Omental fat pad (tissue), 4 donors: ENCODE results near the gene ATP13A3. TPM values are rescaled to one million over a fixed set of nuclear protein-coding genes. Genes with fewer than 3 reads are reported as not detected.
"Not testable (repeated sequence)": the region's sequence is repeated elsewhere in the genome, so short reads cannot be mapped to it uniquely, and the experiment has no call there.

Experiments
- ATAC-seq: fragments of 150-250 bp; one replicate; pipeline ENCODE4 v1.9.1; 2016; ENCODE audit warnings: mild to moderate bottlenecking, moderate library complexity; ENCODE audit not compliant: low FRiP score
- DNase-seq: peaks from one replicate; pipeline ENCODE4 v3.0.0-alpha.2; 2019; ENCODE audit warnings: low spot score
- total RNA-seq, 4 donors: library from RNA; depleted of rRNA; stranded (reverse); fragments of >200 nt; gene quantifications; one replicate each; pipeline ENCODE4 v1.1.0, GENCODE V29; 2016
- TF ChIP-seq, protein P1 (sequence below), 3 donors: fragments of 450-650 bp; IDR thresholded peaks; one replicate each; pipeline ENCODE4 v1.5.1; 2016 to 2017; ENCODE audit warnings: antibody characterized with exemption in 3 of 3, mild to moderate bottlenecking in 3 of 3, moderate library complexity in 2 of 3

Gene ATP13A3
- total RNA-seq, 4 donors from 2014 or later = 124 to 638 (median 294) TPM

DNA sequence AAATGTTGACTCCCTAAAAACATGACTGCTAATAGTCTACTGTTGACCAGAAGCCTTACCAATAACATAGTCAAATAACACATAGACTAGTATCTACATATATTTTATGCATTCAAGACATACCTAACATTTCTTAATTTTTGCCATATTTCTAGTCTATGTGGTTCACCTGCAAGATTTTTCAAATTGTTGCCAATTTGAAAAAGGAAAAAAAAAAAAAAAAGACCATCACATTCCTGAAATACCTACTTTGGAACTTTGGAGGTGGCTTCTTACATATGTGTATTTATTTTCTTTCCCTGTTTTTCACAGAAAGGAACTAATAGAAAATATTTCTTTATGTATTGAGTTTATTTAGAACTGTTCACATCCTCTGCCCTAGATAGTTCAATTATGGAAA is 13.4 kb upstream of the ATP13A3 start:
- no peak for DNase-seq
- ATAC-seq = no peak
- TF ChIP-seq, protein P1, sequence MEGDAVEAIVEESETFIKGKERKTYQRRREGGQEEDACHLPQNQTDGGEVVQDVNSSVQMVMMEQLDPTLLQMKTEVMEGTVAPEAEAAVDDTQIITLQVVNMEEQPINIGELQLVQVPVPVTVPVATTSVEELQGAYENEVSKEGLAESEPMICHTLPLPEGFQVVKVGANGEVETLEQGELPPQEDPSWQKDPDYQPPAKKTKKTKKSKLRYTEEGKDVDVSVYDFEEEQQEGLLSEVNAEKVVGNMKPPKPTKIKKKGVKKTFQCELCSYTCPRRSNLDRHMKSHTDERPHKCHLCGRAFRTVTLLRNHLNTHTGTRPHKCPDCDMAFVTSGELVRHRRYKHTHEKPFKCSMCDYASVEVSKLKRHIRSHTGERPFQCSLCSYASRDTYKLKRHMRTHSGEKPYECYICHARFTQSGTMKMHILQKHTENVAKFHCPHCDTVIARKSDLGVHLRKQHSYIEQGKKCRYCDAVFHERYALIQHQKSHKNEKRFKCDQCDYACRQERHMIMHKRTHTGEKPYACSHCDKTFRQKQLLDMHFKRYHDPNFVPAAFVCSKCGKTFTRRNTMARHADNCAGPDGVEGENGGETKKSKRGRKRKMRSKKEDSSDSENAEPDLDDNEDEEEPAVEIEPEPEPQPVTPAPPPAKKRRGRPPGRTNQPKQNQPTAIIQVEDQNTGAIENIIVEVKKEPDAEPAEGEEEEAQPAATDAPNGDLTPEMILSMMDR (IDR thresholded peaks at IDR 0.05) = no peak

DNA sequence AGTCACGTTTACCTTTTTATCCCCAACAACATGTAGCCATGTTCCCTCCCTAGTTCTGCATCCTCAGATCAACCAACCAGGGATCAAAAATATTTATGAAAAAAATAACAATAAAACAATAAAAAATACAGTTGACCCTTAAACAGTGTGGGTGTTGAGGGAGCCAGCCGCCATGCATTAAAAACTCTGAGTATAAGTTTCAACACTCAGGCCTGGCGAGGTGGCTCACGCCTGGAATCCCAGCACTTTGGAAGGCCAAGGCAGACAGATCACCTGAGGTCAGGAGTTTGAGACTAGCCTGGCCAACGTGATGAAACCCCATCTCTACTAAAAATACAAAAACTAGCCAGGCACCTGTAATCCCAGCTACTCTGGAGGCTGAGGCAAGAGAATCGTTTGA is 12.7 kb upstream of the ATP13A3 start:
- not testable (repeated sequence) for DNase-seq, ATAC-seq

DNA sequence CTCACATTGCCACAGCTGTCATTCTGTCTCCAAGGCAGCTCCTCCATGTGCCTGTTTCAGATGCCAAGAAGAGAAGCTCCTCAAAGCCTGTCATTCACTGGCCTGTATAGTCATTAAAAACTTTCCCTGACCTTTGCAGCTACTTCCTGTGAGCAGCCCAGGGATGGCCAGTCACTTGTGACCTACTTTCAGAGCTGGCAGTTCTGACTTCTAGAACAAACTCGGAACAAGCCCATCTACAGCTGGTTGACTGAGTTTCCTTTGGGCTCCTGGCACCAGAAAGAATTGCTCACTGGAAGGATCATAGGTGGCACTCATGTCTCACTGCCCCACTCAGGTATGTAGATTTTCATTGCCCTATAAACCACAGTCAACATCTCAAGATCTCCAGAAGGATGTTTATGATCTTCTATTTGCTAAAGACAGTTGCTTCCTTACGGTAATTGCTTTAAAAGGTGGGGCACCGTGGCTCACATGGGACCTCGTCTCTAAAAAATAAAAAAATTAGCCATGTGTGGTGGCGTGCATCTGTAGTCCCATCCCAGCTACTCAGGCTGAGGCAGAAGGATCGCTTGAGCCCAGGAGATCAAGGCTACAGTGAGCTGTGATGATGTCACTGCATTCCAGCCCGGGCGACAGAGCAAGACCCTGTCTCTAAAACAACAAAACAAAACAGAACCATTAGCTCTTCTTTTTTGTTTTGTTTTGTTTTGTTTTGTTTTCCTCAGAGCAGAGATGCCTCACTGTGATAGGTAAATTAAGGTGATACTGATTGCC is 11.2 kb upstream of the ATP13A3 start:
- TF ChIP-seq, protein P1 (IDR thresholded peaks at IDR 0.05) = no peak
- ATAC-seq = peak; percentile 24
- DNase-seq = peak; percentile 20

DNA sequence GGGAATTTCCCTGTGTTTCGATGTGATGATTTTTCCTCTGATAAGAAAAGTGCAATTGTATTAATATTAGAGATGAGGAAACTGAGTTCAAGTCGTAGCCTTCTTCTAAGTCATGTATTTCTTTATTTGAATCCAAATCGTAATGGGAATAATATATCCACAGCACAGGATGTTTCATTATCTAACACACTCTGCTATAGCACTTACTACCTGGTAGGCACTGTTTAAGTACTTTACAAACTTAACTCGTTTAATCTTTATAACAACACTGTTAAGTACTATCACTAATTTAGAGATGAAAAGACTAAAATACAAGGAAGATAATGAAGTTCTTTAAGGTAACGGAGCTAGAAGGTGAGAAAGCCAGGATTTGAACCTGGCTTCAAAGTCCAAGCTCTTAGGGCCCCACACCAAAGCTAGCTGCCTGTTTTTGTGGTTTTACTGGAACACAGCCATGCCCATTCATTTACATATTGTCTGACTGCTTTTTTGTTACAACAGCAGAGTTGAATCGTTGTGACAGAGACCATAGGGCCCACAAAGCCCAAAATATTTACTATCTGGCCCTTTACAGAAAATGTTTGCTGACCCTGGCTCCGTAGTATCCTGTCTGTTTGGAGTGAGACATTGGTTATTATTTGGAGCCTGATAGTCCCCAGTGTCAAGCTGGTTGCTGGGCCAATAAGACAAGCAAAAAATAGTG is 9.6 kb upstream of the ATP13A3 start:
- DNase-seq = no peak
- no peak for ATAC-seq
- TF ChIP-seq, protein P1 (IDR thresholded peaks at IDR 0.05) = no peak

DNA sequence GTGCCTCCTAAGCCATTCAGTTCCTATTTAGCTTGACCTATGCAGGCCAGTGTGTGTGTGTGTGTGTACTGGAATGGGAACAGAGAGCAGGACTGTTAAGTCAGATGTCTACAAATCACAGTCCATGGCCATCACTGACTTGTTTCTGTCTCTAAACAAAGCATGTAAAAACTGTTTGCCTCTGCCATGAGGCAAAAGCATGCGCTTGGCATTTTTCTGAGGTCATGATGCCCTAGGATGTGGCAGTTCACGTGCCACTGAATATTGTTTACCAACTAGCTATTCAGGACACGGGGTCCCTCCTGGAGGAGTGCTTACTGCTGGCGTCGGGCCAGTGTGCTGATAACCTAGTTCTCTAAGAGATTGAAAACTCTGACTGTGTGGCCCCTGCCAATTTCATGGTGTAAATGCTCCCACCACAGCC is 8.2 kb upstream of the ATP13A3 start:
- ATAC-seq (no peak), DNase-seq (no peak)
- TF ChIP-seq, protein P1 (IDR thresholded peaks at IDR 0.05) = no peak

DNA sequence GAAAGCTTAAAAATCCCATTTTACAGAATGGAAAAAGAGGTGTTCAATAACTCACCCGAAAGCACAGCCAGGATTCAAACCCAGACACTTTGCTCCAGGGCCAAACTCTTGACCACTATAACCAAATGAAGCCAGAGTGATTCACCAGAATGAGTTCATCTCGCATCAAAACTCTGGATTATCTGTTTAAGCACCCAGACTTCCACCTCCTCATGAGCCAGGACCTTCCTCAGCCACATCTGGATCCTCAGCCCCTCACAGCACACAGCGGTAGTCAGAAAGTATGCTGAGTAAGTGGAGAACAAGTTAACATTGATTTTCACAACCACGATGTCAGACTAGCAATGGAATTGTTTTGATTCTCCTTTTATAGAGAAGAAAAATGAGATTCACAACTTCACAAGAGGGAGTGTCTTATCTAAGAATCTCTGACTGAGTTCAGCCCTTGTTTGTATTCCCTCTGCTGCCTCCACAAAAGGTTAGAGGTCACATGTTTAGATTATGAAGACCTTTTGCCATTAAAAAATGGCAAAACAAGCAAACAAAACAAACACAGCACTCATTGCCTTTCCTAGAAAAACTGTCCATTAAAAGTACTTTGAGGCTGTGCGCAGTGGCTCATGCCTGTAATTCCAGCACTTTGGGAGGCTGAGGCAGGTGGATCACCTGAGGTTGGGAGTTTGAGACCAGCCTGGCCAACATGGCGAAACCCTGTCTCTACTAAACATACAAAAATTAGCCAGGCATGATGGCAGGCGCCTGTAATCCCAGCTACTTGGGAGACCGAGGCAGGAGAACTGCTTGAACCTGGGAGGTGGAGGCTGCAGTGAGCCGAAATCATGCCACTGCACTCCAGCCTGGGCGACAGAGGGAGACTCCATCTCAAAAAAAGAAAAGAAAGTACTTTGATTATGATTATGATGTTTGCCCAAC is 7.5 kb upstream of the ATP13A3 start:
- peak; percentile 73 for ATAC-seq
- DNase-seq = not testable (repeated sequence)

DNA sequence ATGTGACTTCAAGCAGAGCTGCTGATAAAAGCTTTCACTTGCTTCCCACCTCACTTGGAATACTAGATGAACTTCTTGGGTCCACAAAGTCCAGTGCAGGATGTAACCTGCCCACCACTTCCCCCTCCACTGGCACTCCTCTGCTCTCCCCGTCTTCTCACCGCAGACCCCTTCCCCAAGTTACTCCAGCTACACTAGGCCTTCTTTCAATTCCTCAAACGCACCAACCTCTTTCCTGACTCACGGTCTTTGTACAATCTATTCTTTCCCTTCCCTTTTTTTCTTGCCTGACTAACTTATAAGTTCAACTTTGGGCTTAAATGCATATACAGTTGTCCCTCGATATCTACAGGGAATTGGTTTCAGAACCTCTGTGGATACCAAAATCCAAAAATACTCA is 5.2 kb upstream of the ATP13A3 start:
- TF ChIP-seq, protein P1 (IDR thresholded peaks at IDR 0.05) = no peak
- no peak for DNase-seq
- ATAC-seq = no peak
